ENCODE data around the gene CTNND2. TPM values are rescaled to one million over a fixed set of nuclear protein-coding genes. Genes with fewer than 3 reads are reported as not detected.

The CTNND2 gene
- total and polyA plus RNA-seq, 2 donors (not counting 1 experiment from before 2014, with no cell fraction given): not detected

- intact Hi-C loops (cut with micrococcal nuclease): no loop called here
- ChIA-PET POLR2A (no interaction called here), CTCF (no interaction called here)
- Mint-ChIP-seq H3K27ac (no peak overlapping the region), H3K4me3 (no peak overlapping the region), H3K9me3 (ENCODE audit: insufficient read depth) (peaks cover under 1% of the 10 kb centered on the region), H3K4me1 (no peaks in the 10 kb centered on the region), H3K27me3 (no peaks in the 10 kb centered on the region)
- no peak overlapping the region for H3K27ac ChIP-seq (ENCODE audit: low read length in 2 of 2)
- no peaks in the 10 kb centered on the region for H3K27me3 ChIP-seq (replicated peaks in 1 of 4; ENCODE audit: control extremely low read depth in 1 of 4, control insufficient read depth in 3 of 4, insufficient read depth in 4 of 4, low read length in 3 of 4)
- H2AFZ ChIP-seq (ENCODE audit: insufficient read depth, low read depth, low read length, poor library complexity, severe bottlenecking): no peak overlapping the region
- ATAC-seq (ENCODE audit: low read depth) (no peak), DNase-seq (no peak)
- WGBS (ENCODE audit: insufficient coverage): 21% methylated on average over 5 of the region's 5 CpGs
- no peaks in the 10 kb centered on the region for H3K79me2 ChIP-seq (ENCODE audit: control insufficient read depth, insufficient read depth, low read length)
- H4K20me1 ChIP-seq (ENCODE audit: control insufficient read depth, insufficient read depth, low read length, poor library complexity, severe bottlenecking): no peaks in the 10 kb centered on the region
- no peak overlapping the region for H3K4me2 ChIP-seq (replicated peaks; ENCODE audit: low read depth, low read length, poor library complexity, severe bottlenecking)
- H3K36me3 ChIP-seq (replicated peaks in 1 of 2; ENCODE audit: control extremely low read depth in 1 of 2, control insufficient read depth in 1 of 2, extremely low read depth in 1 of 2, insufficient read depth in 2 of 2, low read length in 1 of 2): no peaks in the 10 kb centered on the region
- H3K4me1 ChIP-seq (ENCODE audit: control insufficient read depth in 2 of 2, insufficient read depth in 2 of 2, low read length in 2 of 2): no peaks in the 10 kb centered on the region
- no peak overlapping the region for H3K4me3 ChIP-seq (ENCODE audit: control extremely low read depth in 1 of 5, extremely low read depth in 1 of 5, insufficient read depth in 1 of 5, low read depth in 2 of 5, low read length in 4 of 5)
- no peak for TF ChIP-seq EZH2 (IDR thresholded peaks at IDR 0.05; ENCODE audit: borderline replicate concordance, insufficient read depth, low read depth, low read length, poor library complexity, severe bottlenecking)
- TF ChIP-seq CTCF (IDR thresholded peaks at IDR 0.05): no peak
- no peaks in the 10 kb centered on the region for H3K9me3 ChIP-seq (ENCODE audit: control extremely low read depth in 1 of 3, control insufficient read depth in 2 of 3, insufficient read depth in 1 of 3, low read length in 2 of 3)
- no peak overlapping the region for H3K9ac ChIP-seq (ENCODE audit: low read length)
Measured at GRCh38 chr5:11483630-11484029, 420.6 kb downstream of the CTNND2 start.

GRCh38 chr5:11482011-11482410, 422.2 kb downstream of the CTNND2 start:
- no peak for DNase-seq
- ChIA-PET POLR2A (no interaction called here), CTCF (no interaction called here)
- TF ChIP-seq CTCF (IDR thresholded peaks at IDR 0.05) (no peak), EZH2 (IDR thresholded peaks at IDR 0.05; ENCODE audit: borderline replicate concordance, insufficient read depth, low read depth, low read length, poor library complexity, severe bottlenecking) (no peak)
- H3K36me3 ChIP-seq (replicated peaks in 1 of 2; ENCODE audit: control extremely low read depth in 1 of 2, control insufficient read depth in 1 of 2, extremely low read depth in 1 of 2, insufficient read depth in 2 of 2, low read length in 1 of 2): no peaks in the 10 kb centered on the region
- H3K4me3 ChIP-seq (ENCODE audit: control extremely low read depth in 1 of 5, extremely low read depth in 1 of 5, insufficient read depth in 1 of 5, low read depth in 2 of 5, low read length in 4 of 5): no peak overlapping the region
- no peaks in the 10 kb centered on the region for H3K4me1 ChIP-seq (ENCODE audit: control insufficient read depth in 2 of 2, insufficient read depth in 2 of 2, low read length in 2 of 2)
- intact Hi-C loops (cut with micrococcal nuclease): no loop called here
- no peaks in the 10 kb centered on the region for H3K27me3 ChIP-seq (replicated peaks in 1 of 4; ENCODE audit: control extremely low read depth in 1 of 4, control insufficient read depth in 3 of 4, insufficient read depth in 4 of 4, low read length in 3 of 4)
- Mint-ChIP-seq H3K27me3 (no peaks in the 10 kb centered on the region), H3K27ac (no peak overlapping the region), H3K4me3 (no peak overlapping the region), H3K4me1 (no peaks in the 10 kb centered on the region), H3K9me3 (ENCODE audit: insufficient read depth) (no peaks in the 10 kb centered on the region)
- no peak overlapping the region for H3K4me2 ChIP-seq (replicated peaks; ENCODE audit: low read depth, low read length, poor library complexity, severe bottlenecking)
- H3K27ac ChIP-seq (ENCODE audit: low read length in 2 of 2): no peak overlapping the region
- H3K9ac ChIP-seq (ENCODE audit: low read length): no peak overlapping the region
- H4K20me1 ChIP-seq (ENCODE audit: control insufficient read depth, insufficient read depth, low read length, poor library complexity, severe bottlenecking): no peaks in the 10 kb centered on the region
- H3K79me2 ChIP-seq (ENCODE audit: control insufficient read depth, insufficient read depth, low read length): no peaks in the 10 kb centered on the region
- H3K9me3 ChIP-seq (ENCODE audit: control extremely low read depth in 1 of 3, control insufficient read depth in 2 of 3, insufficient read depth in 1 of 3, low read length in 2 of 3): no peaks in the 10 kb centered on the region
- 91% methylated on average over 4 of the region's 4 CpGs for WGBS (ENCODE audit: insufficient coverage)
- H2AFZ ChIP-seq (ENCODE audit: insufficient read depth, low read depth, low read length, poor library complexity, severe bottlenecking): no peak overlapping the region
- ATAC-seq (ENCODE audit: low read depth): no peak
